Measurements from ENCODE around the gene PVRIG.
A peak's percentile ranks its signal among the peaks of the same experiment; 100 is the strongest.
"Not testable (repeated sequence)": the region's sequence is repeated elsewhere in the genome, so short reads cannot be mapped to it uniquely, and the experiment has no call there.

PVRIG gene

GRCh38 chr7:100219801-100220585 is at the start of gene PVRIG:
TSS of gene PVRIG (plus strand) at chr7:100219949. CDS start at chr7:100219971, 22 bp downstream.
- not testable (repeated sequence) for DNase-seq

- no peak for DNase-seq
These were observed 49.5 kb upstream of the PVRIG start for GRCh38 chr7:100170101-100170897.

DNA sequence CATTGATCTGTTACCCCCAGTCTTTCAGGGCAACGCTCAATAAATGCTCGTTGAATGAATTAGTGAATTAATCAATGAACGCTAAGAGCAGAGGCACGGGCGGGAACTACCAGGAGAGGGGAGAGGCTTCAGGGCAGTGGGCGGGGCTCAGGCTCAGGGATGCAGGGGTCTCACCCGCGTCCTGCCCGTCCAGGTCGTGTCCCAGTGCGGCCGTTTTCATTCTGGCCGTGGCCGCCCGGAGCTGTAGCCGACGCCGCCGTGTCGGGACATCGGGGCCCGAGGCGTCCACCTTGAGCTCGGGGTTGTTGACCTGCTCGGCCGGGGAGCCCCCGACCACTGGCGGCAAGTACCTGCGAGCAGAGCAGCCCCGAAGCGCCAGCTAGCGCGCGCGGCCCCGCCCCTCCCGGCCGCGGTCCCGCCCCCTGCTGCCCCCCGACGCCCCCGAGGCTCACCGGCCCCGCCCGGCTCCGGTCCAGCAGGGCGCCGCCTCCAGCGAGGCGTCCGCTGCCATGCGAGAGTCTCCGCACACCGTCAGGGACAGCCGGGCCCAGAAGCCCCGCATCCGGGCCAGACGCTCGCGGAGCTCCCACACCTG is 48.6 kb upstream of the PVRIG start:
- no peak for DNase-seq

DNA sequence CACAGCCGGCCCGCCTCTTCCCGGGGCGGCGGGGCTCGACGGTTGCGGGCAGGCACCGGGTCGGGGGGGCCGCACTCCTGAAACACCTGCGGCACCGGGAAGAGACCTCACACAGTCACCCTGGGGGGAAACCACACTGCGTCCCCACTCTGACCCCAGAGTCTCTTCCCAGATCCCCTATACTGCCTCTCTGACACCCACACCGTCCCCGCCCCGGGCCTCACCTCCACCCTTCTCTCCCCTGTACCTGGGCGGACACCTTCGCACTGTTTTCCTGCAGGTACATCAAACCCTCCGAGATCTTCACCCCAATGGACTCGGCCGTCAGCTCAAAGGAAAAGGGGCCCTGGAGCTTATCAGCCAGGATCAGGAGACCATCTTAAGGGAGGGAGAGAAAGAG is 47.9 kb upstream of the PVRIG start:
- DNase-seq = no peak

DNA sequence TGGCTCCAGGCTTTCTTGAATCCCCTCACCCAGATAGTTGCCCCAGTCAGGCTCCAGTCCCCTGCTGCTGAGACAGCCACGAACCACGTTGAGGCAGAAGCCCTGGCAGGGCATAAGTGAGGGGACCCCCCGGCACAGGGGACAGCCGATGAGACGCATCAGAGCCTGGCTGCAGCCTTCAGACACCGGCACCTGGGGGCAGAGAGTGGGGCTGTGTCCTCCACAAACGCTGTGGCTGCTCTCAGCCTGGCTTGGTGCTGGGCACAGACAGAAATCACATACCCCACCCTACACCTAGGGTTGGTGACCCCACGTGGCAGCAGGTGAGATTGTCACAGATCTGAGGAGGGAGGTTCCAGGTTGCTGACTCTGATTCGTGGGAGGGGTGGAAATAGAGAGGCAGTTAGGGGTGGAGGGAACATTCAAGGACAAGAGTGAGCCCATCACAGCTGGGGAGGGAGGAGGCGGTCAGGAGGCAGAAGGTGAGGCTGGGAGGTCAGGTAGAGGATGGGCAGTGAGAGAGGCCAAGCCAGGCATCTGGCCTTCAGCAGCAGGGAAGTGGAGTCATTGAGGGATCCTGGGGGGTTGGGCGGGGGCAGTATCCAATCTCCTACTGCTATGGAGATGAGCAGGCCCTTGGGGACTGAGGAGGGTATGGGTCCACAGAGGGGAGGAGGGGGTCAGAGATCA is 45.8 kb upstream of the PVRIG start:
- no peak for DNase-seq

DNA sequence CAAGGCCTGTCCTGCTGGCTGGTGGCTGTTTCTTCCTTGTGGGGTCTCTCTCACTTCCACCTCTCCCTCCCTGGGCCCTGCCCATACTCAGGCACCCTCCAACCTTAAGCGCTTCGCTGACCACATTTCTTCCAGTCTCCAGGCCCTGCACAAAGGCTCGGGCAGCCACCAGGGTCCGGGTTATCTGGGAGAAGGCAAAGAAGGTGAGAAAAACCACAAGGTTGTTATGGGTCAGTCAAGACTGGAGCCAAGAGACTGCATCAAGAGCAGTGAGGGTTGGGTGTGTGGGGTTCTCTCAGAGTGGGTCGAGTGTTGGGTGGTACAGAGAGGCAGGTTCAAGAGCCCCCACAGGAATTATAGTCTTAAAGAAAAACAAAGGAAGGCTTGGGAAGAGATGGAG is 45.2 kb upstream of the PVRIG start:
- DNase-seq = no peak

GRCh38 chr7:100175296-100175935 is 44.3 kb upstream of the PVRIG start:
- DNase-seq = no peak

DNA sequence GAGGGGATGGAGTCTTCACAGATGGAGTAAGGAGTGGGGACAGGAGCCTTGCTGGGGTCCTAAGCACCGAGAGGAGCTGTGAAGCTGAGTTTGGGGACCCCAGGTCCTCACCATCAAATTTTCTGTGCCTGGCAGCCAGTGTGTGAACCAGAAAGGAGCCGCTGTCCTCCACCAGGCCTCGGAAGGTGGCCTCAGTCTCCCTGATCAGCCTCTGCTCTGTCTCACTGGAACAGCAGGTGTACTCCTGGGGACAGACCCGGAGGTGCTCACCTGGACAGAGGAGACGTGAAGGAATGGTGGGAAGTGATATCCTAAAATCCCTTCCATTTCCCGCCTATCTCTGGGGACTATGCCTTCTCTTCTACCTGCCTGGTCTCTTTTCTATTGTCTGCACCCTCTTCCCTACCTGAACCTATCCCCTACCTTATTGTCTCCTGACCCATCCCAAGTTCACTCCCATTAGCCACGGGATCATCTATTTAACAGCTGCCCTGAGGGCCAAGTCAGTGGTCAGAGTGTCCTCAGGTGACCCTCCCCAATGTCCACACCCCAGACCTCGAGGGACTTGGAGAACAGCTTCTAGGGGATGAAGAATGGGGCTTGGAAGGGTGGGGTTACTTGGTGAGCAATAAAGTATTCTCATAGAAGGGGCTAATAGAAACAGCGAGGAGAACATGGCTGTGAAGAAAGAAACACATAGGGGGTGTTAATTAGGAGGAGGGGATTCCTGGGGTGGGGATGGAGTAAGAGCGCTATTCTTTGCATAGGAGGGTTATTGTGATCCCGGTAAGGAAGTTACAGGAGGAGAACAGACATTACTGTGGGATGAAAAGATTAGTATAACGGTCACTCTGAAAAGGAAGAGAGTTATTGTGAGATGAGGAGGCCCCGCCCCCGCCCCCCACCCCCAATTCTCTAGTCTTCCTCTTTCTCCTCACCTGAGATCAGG is 43.4 kb upstream of the PVRIG start:
- no peak for DNase-seq

DNA sequence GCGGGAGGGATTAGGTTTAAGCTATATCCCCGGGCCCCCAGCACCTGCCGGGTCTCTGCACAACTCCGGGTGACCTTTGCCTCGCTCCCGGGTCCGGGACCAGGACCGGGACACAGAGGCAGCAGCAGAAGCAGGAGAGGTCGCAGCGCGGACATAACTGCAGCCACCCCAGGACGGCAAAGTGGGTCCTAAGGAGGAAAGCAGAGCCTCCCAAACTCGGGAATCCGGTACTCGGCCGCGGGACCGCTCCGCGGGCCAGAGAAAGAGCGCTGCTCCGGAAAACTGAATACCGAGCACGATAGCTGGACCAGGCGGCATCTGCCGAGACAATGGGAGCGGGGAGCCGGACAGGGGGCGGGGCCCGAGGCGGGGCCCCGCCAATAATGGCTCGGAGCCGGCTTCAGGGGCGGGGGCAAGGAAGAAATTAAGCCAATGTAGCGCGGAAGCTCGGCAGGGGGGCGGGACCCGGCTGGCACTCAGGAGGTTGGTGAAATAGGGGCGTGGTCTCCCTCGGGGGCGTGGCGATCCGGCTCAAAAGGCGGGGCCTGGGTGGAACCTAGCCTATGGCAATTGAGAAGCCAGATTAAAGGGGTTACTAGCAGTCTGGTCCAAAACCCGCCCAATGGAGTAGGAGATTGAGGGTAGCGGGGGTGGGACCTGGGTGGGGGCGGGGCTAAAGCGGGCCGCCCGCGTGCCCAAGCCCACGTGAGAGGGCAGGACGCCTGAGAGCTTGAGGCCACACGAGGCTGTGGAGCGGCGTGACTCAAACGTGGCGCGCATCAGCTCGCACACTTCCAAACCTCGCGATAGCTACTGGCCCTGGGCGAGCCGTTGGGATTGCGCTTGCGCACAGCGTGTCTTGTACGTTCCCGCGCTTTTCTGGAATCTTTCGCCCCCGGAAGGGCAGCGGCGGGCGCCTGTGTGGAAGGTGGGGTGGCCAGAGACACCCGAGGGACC is 42.4 kb upstream of the PVRIG start, which contains the start of the genes GPC2 and STAG3:
Gene GPC2, minus strand, starts transcription at position 337 of the 957 bp plus-strand sequence. Its CDS starts 182 bp downstream, at position 155.
Gene STAG3, plus strand, starts transcription at position 874 of the 957 bp plus-strand sequence. CDS start 2,639 bp downstream, outside the sequence.
- DNase-seq = peak; percentile 95

DNA sequence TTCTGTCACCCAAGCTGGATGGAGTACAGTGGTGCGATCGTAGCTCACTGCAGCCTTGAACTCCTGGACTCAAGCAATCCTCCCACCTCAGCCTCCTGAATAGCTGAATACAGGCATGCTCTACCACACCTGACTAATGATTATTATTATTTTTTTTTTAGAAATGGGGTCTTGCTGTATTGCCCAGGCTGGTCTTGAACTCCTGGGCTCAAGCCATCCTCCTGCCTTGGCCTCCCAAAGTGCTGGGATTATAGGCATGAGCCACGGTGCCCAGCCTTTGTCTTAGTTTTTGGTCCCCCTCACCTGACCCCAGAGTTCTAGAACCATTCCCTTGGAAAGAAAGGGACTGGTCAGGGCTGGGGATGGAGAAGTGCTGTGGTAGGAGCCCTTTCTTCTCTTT is 39.7 kb upstream of the PVRIG start:
- DNase-seq = not testable (repeated sequence)

- DNase-seq = not testable (repeated sequence)
These were observed 37.1 kb upstream of the PVRIG start for GRCh38 chr7:100182616-100183015.

- DNase-seq = not testable (repeated sequence)
These were observed 36.7 kb upstream of the PVRIG start for GRCh38 chr7:100183090-100183489.

GRCh38 chr7:100185726-100186125 is 34.0 kb upstream of the PVRIG start:
- no peak for DNase-seq

DNA sequence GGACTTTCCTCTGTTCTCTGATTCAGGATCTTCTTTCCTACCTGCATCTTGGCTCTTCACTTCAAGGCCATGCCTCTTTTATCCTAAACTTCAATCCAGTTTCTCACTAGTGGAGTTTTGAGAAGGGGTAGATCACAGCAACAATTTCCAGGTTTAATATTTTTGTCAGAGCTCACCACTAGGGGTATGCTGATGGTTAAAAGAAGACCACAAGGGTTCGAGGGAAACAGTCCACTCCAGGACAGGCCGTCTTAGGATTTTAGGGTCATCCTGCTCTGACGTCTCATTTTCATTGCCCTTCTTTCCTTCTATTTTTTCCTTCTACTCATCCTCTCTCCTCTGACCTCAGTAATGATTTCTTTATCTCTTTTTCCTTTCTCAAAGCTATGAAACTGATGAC is 30.7 kb upstream of the PVRIG start:
- DNase-seq = no peak

DNA sequence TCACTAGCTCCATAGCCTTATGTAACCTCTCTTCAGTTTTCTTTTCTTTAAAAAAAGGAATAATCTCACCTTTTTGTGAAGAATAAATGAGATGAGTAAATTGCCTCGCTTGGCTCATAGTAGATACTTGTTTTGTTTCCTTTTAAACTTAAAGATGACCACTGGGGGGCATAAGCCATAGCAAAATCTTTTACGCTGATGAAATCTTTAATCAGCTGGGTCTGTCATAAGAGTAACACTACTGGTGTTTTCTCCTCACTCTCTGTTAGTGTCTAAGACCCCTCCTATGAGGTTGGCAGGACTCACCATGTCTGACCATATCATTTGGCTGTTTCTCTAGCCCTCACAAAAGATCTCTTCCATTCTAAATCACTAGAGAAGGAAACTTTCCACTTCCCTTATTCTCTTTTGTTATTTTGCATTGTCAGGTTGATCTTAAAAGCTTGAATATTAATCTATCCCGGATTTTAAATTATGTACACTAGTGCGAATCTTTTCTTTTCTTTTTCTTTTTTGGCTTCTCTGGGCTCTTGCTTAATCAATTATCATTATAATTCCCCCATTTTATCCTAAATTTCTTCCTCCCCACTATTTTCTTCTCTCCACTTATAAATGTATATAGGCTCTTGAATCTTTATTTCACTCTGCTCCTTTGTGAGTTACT is 29.6 kb upstream of the PVRIG start:
- DNase-seq = no peak

DNA sequence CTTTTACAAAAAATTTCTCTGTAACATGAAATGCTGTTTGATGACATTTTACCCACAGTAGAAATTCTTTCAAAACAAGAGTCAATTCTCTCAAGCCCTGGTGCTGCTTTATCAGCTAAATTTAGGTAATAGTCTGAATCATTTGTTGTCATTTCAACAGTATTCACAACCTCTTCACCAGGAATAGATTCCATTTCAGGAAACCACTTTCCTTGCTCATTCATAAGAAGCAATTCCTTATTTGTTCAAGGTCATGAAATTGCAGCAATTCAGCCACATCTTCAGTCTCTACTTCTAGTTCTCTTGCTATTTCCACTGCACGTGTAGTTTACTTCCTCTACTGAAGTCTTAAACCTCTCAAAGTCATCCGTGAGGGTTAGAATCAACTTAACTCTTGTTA is 28.0 kb upstream of the PVRIG start:
- no peak for DNase-seq

DNA sequence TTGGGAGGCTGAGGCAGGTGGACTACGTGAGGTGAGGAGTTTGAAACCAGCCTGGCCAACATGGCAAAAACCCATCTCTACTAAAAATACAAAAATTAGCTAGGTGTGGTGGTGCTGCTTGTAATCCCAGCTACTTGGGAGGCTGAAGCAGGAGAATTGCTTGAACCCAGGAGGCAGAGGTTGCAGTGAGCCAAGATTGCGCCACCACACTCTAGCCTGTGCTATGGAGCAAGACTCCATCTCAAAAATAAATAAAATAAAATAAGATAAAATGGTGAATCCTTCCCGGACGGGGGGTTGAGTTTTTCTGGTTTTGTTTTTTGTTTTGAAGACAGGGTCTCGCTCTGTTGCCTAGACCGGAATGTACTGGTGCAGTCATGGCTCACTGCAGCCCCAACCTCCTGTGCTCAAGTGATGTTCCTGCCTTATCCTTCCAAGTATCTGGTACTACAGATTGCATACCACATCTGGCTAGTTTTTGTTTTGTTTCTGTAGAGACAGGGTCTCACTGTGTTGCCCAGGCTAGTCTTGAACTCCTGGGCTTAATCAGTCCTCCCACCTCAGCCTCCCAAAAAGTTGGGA is 27.4 kb upstream of the PVRIG start:
- DNase-seq = not testable (repeated sequence)

DNA sequence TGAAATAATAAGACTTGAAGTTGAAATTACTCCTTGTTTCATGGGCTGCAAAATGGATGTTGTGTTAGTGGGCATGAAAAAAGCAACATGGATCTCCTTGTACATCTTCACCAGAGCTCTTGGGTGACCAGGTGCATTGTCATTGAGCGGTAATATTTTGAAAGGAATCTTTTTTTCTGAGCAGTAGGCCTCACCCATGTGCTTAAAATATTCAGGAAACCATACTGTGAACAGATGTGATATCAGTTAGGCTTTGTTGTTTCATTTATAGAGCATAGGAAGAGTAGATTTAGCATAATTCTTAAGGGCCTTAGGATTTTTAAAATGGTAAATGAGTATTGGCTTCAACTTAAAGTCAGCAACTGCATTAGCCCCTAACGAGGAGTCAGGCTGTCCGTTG is 26.8 kb upstream of the PVRIG start:
- no peak for DNase-seq

GRCh38 chr7:100195222-100195621 is 24.5 kb upstream of the PVRIG start:
- DNase-seq = no peak

All from NCI-H2029 (cell line).